ENCODE measurements around the gene EMD. TPM values are rescaled to one million over a fixed set of nuclear protein-coding genes. Genes with fewer than 3 reads are reported as not detected.

Gene EMD
- total and polyA plus RNA-seq, 2 of the 13 experiments (the other 11 are each of a cell fraction or from before 2014, with no cell fraction given) = 14.5 to 14.9 TPM

- TF ChIP-seq MIXL1 (CRISPR knock-in tag; IDR thresholded peaks at IDR 0.05) = peak; percentile 59
- no peak for TF ChIP-seq CREM (IDR thresholded peaks at IDR 0.05)
- TF ChIP-seq CREM (CRISPR knock-in tag; IDR thresholded peaks at IDR 0.05) = no peak
- no peak for TF ChIP-seq CEBPB (IDR thresholded peaks at IDR 0.05; ENCODE audit: borderline replicate concordance, low read depth, low read length)
- TF ChIP-seq ARID4A (CRISPR knock-in tag; IDR thresholded peaks at IDR 0.05; ENCODE audit: borderline replicate concordance) = peak; percentile 82
- no peak for TF ChIP-seq ZNF607 (CRISPR knock-in tag; IDR thresholded peaks at IDR 0.05; ENCODE audit: borderline replicate concordance)
- TF ChIP-seq, protein P1, sequence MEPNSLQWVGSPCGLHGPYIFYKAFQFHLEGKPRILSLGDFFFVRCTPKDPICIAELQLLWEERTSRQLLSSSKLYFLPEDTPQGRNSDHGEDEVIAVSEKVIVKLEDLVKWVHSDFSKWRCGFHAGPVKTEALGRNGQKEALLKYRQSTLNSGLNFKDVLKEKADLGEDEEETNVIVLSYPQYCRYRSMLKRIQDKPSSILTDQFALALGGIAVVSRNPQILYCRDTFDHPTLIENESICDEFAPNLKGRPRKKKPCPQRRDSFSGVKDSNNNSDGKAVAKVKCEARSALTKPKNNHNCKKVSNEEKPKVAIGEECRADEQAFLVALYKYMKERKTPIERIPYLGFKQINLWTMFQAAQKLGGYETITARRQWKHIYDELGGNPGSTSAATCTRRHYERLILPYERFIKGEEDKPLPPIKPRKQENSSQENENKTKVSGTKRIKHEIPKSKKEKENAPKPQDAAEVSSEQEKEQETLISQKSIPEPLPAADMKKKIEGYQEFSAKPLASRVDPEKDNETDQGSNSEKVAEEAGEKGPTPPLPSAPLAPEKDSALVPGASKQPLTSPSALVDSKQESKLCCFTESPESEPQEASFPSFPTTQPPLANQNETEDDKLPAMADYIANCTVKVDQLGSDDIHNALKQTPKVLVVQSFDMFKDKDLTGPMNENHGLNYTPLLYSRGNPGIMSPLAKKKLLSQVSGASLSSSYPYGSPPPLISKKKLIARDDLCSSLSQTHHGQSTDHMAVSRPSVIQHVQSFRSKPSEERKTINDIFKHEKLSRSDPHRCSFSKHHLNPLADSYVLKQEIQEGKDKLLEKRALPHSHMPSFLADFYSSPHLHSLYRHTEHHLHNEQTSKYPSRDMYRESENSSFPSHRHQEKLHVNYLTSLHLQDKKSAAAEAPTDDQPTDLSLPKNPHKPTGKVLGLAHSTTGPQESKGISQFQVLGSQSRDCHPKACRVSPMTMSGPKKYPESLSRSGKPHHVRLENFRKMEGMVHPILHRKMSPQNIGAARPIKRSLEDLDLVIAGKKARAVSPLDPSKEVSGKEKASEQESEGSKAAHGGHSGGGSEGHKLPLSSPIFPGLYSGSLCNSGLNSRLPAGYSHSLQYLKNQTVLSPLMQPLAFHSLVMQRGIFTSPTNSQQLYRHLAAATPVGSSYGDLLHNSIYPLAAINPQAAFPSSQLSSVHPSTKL (CRISPR knock-in tag; IDR thresholded peaks at IDR 0.05) = peak; percentile 16; the same call in 1 of the 2 replicates
- TF ChIP-seq ZNF383 (CRISPR knock-in tag; IDR thresholded peaks at IDR 0.05; ENCODE audit: borderline replicate concordance) = no peak
- TF ChIP-seq NR3C1 (CRISPR knock-in tag; IDR thresholded peaks at IDR 0.05) = no peak
- peak; percentile 91 for TF ChIP-seq SAP130 (CRISPR knock-in tag; IDR thresholded peaks at IDR 0.05; ENCODE audit: low read depth)
- TF ChIP-seq AFF4 (CRISPR knock-in tag; IDR thresholded peaks at IDR 0.05) = no peak
- TF ChIP-seq GATAD1 (CRISPR knock-in tag; IDR thresholded peaks at IDR 0.05) = peak; percentile 30; the same call in 1 of the 2 replicates
- no peak for TF ChIP-seq HOXA5 (CRISPR knock-in tag; IDR thresholded peaks at IDR 0.05)
- no peak for TF ChIP-seq PCBP2 (optimal IDR thresholded peaks at IDR 0.05; ENCODE audit: low read depth, low read length, poor library complexity, severe bottlenecking)
- TF ChIP-seq RXRB (CRISPR knock-in tag; IDR thresholded peaks at IDR 0.05; ENCODE audit: borderline replicate concordance) = peak; percentile 29; the same call in 1 of the 2 replicates
Measured at GRCh38 chrX:154371017-154371788, 7.9 kb upstream of the EMD start (continued).
